A549 (cell line): ENCODE measurements around the gene SEPTIN2. TPM values are rescaled to one million over a fixed set of nuclear protein-coding genes. Genes with fewer than 3 reads are reported as not detected.
A peak's percentile ranks its signal among the peaks of the same experiment; 100 is the strongest.

Experiments used
- ATAC-seq, 2 experiments: fragments of 200-7000 bp in 1 of 2; fragments of >200 bp in 1 of 2; cut with Nextera tagmentation in 1 of 2; cut with Tn5 transposase in 1 of 2; 3 replicates each; pipeline versions ENCODE4 v1.8.0 to v1.9.1; 2018 to 2020; ENCODE audit warnings: mild to moderate bottlenecking in 1 of 2, moderate library complexity in 1 of 2
- CTCF ChIA-PET: fragments of 300-600 bp; sonication (Branson Sonifier 250); formaldehyde crosslinking; extraction: SDS; loops from one replicate; lab custom pipeline; 2021; ENCODE audit warnings: antibody characterized with exemption, inconsistent platforms; lab: Yijun Ruan, JAX
- POLR2A ChIA-PET: fragments of 350-600 bp; formaldehyde crosslinking; extraction: SDS; loops from one replicate; lab custom pipeline; 2021; ENCODE audit warnings: antibody characterized with exemption, inconsistent platforms; lab: Yijun Ruan, JAX
- DNase-seq, 2 experiments: peaks; one replicate each; pipeline versions ENCODE4 v3.0.0 to v3.0.0-alpha.2; 2011 to 2016; ENCODE audit warnings: low read depth in 1 of 2, low spot score in 1 of 2
- FAIRE-seq: peaks from 2 replicates; lab custom pipeline; 2011; peaks lifted over from hg19 to GRCh38; lab: Jason Lieb, UNC
- H3K27ac ChIP-seq, 2 experiments: fragments of >200 bp; sonication (Bioruptor Twin); formaldehyde crosslinking; 3 replicates each; pipeline ENCODE4 v1.5.1; 2016 to 2017
- H3K4me1 ChIP-seq: fragments of >200 bp; sonication (Bioruptor Twin); formaldehyde crosslinking; 3 replicates; pipeline ENCODE4 v1.6.1; 2016
- H3K4me2 ChIP-seq: fragments of >200 bp; sonication (Bioruptor Twin); formaldehyde crosslinking; 3 replicates; pipeline ENCODE4 v1.6.1; 2016
- H3K4me3 ChIP-seq: fragments of >200 bp; sonication (Bioruptor Twin); formaldehyde crosslinking; 3 replicates; pipeline ENCODE4 v1.5.1; 2016
- H3K9me3 ChIP-seq: fragments of >200 bp; sonication (Bioruptor Twin); formaldehyde crosslinking; 3 replicates; pipeline ENCODE4 v1.6.1; 2016
- BCL3 ChIP-seq: fragments of >200 bp; sonication (Bioruptor Twin); formaldehyde crosslinking; IDR thresholded peaks from 3 replicates; pipeline ENCODE4 v1.6.1; 2016
- BHLHE40 ChIP-seq: IDR thresholded peaks from 2 replicates; pipeline ENCODE4 v1.6.1; 2012; ENCODE audit warnings: low read depth, low read length, inconsistent platforms
- CBX8 ChIP-seq: fragments of 200-600 bp; sonication (generic); IDR thresholded peaks from 2 replicates; pipeline ENCODE4 v1.6.1; 2016
- CEBPB ChIP-seq, 2 experiments: fragments of >200 bp in 1 of 2; sonication (Bioruptor Twin) in 1 of 2; formaldehyde crosslinking in 1 of 2; IDR thresholded peaks; 2 replicates each; pipeline ENCODE4 v1.6.1; 2012 to 2016
- CHD4 ChIP-seq: fragments of 200-600 bp; sonication (generic); IDR thresholded peaks from 2 replicates; pipeline ENCODE4 v1.6.1; 2016; ENCODE audit warnings: antibody characterized with exemption, mild to moderate bottlenecking, borderline replicate concordance
- CTCF ChIP-seq: fragments of >200 bp; sonication (Bioruptor Twin); formaldehyde crosslinking; IDR thresholded peaks from 3 replicates; pipeline ENCODE4 v1.5.1; 2016
- EHF ChIP-seq: fragments of 250-450 bp; sonication (Bioruptor Pico); IDR thresholded peaks from 2 replicates; pipeline ENCODE4 v1.5.0; 2020; ENCODE audit warnings: mild to moderate bottlenecking
- EHMT2 ChIP-seq: fragments of 200-600 bp; sonication (generic); IDR thresholded peaks from 2 replicates; pipeline ENCODE4 v1.6.1; 2016; ENCODE audit warnings: antibody characterized with exemption, low read depth, mild to moderate bottlenecking, moderate library complexity
- EP300 ChIP-seq, 2 experiments: fragments of >200 bp; sonication (Bioruptor Twin); formaldehyde crosslinking; IDR thresholded peaks; 2 replicates in 1 of 2; 3 replicates in 1 of 2; pipeline ENCODE4 v1.6.1; 2016 to 2017
- FOSB ChIP-seq: fragments of 250-450 bp; sonication (Bioruptor Pico); IDR thresholded peaks from 2 replicates; pipeline ENCODE4 v1.5.0; 2020; ENCODE audit warnings: mild to moderate bottlenecking, moderate library complexity
- FOXS1 ChIP-seq: fragments of 250-450 bp; sonication (Bioruptor Pico); IDR thresholded peaks from 2 replicates; pipeline ENCODE4 v1.5.0; 2020; ENCODE audit warnings: mild to moderate bottlenecking, moderate library complexity
- HEYL ChIP-seq: fragments of 250-450 bp; sonication (Bioruptor Pico); IDR thresholded peaks from 2 replicates; pipeline ENCODE4 v1.8.0; 2021; ENCODE audit warnings: mild to moderate bottlenecking, moderate library complexity
- HOXA7 ChIP-seq: fragments of 250-450 bp; sonication (Bioruptor Pico); IDR thresholded peaks from 2 replicates; pipeline ENCODE4 v1.5.0; 2020; ENCODE audit warnings: mild to moderate bottlenecking, moderate library complexity
- JUNB ChIP-seq: fragments of >200 bp; sonication (Bioruptor Twin); formaldehyde crosslinking; IDR thresholded peaks from 2 replicates; pipeline ENCODE4 v1.6.1; 2016
- KDM1A ChIP-seq: fragments of 200-600 bp; sonication (generic); IDR thresholded peaks from 2 replicates; pipeline ENCODE4 v1.6.1; 2016; ENCODE audit warnings: low read depth, mild to moderate bottlenecking
- NFE2L2 ChIP-seq: fragments of 150-350 bp; conservative IDR thresholded peaks from 2 replicates; pipeline ENCODE4 v1.6.1; 2014; ENCODE audit warnings: low read length
- NR3C1 ChIP-seq: fragments of >200 bp; sonication (Bioruptor Twin); formaldehyde crosslinking; IDR thresholded peaks from 3 replicates; pipeline ENCODE4 v1.6.1; 2017
- REST ChIP-seq: fragments of 200-600 bp; sonication (generic); IDR thresholded peaks from 2 replicates; pipeline ENCODE4 v1.6.1; 2016; ENCODE audit warnings: antibody characterized with exemption, mild to moderate bottlenecking, moderate library complexity
- RNF2 ChIP-seq: fragments of 200-600 bp; sonication (generic); IDR thresholded peaks from 2 replicates; pipeline ENCODE4 v1.6.1; 2016; ENCODE audit warnings: low read depth, mild to moderate bottlenecking, antibody characterized with exemption, moderate library complexity, borderline replicate concordance
- SMC3 ChIP-seq: fragments of >200 bp; sonication (Bioruptor Twin); formaldehyde crosslinking; IDR thresholded peaks from 3 replicates; pipeline ENCODE4 v1.6.1; 2018; ENCODE audit warnings: inconsistent platforms
- SREBF2 ChIP-seq: fragments of 450-650 bp; IDR thresholded peaks from 2 replicates; pipeline ENCODE4 v1.6.1; 2014; ENCODE audit warnings: mild to moderate bottlenecking, moderate library complexity
- TFCP2L1 ChIP-seq: fragments of 250-450 bp; sonication (Bioruptor Pico); IDR thresholded peaks from 2 replicates; pipeline ENCODE4 v1.5.0; 2021; ENCODE audit warnings: mild to moderate bottlenecking
- ZSCAN20 ChIP-seq: fragments of 250-450 bp; sonication (Bioruptor Pico); IDR thresholded peaks from 2 replicates; pipeline ENCODE4 v1.8.0; 2022; ENCODE audit warnings: mild to moderate bottlenecking, moderate library complexity
- WGBS: methylation state at CpG from one replicate; pipeline ENCODE4 v1.1.6; 2017; ENCODE audit errors: missing lambda C conversion rate; 5-methylcytosine and 5-hydroxymethylcytosine counted together
- polyA plus RNA-seq, 4 experiments: library from polyadenylated mRNA; depleted of rRNA in 3 of 4; stranded (reverse); fragments of >200 nt; fragmentation: RNase III in 1 of 4; extraction: RNeasy Plus Mini Kit Qiagen cat#74134 plus additional on column Dnase treatment in 1 of 4; gene quantifications; 2 replicates in 3 of 4; 3 replicates in 1 of 4; pipeline ENCODE4 v1.2.3, GENCODE V29; 2011 to 2017

Gene SEPTIN2
- polyA plus RNA-seq, 2 of the 4 experiments (the other 2 are of a cell fraction): 341 to 762 TPM

- FAIRE-seq (no peak), ATAC-seq (no peak), DNase-seq (peak in 1 of 2 experiments; percentile 12)
- ChIA-PET POLR2A (no interaction called here), CTCF (interaction anchor here (0.8 to 1.2 kb wide), 2 partner anchors 12 to 196 kb away, joined by 3 read pairs; no protein-coding TSS in a partner anchor)
- no peak overlapping the region for H3K27ac ChIP-seq
- peak overlapping the region; percentile 5; the same call in 1 of the 3 replicates for H3K4me2 ChIP-seq
- no peak overlapping the region for H3K4me3 ChIP-seq
- peaks cover 34% of the 10 kb centered on the region; the same call in 2 of the 3 replicates for H3K4me1 ChIP-seq
- no peaks in the 10 kb centered on the region for H3K9me3 ChIP-seq
- 86% methylated on average over 14 of the region's 14 CpGs for WGBS
- no peak for TF ChIP-seq EP300 (IDR thresholded peaks at IDR 0.05)
These were observed 46.8 kb upstream of the SEPTIN2 start for GRCh38 chr2:241268716-241269445.

GRCh38 chr2:241269707-241270520, 45.8 kb upstream of the SEPTIN2 start:
- no peak for FAIRE-seq
- Histone ChIP-seq H3K27ac (no peak overlapping the region), H3K4me1 (peaks cover 34% of the 10 kb centered on the region; the same call in 2 of the 3 replicates), H3K4me2 (peak overlapping the region; percentile 87; the same call in 2 of the 3 replicates), H3K4me3 (no peak overlapping the region), H3K9me3 (no peaks in the 10 kb centered on the region)
- CTCF ChIA-PET: interaction anchor here (0.8 to 1.2 kb wide), 2 partner anchors 11 to 197 kb away, joined by 3 read pairs; no protein-coding TSS in a partner anchor
- 91% methylated on average over 15 of the region's 15 CpGs for WGBS
- no peak for DNase-seq
- no peak for TF ChIP-seq FOXS1
- no peak for TF ChIP-seq JUNB
- no peak for TF ChIP-seq SMC3
- TF ChIP-seq REST: no peak
- TF ChIP-seq EHF: no peak
- no peak for TF ChIP-seq TFCP2L1 (CRISPR knock-in tag)
- no peak for TF ChIP-seq HEYL (CRISPR knock-in tag)
- TF ChIP-seq CHD4: no peak
- no peak for TF ChIP-seq FOSB (CRISPR knock-in tag)
- TF ChIP-seq NR3C1: no peak
- no peak for TF ChIP-seq CTCF
- TF ChIP-seq CBX8: no peak
- TF ChIP-seq RNF2: no peak
- POLR2A ChIA-PET: no interaction called here
- no peak for ATAC-seq

- 80% methylated on average over 5 of the region's 5 CpGs for WGBS
- peak overlapping the region; percentile 87 for H3K4me2 ChIP-seq
- no peak for DNase-seq
- no peak for TF ChIP-seq CEBPB (IDR thresholded peaks at IDR 0.05)
- TF ChIP-seq BCL3: no peak
- TF ChIP-seq SREBF2: no peak
- no peak for TF ChIP-seq HEYL (CRISPR knock-in tag)
- TF ChIP-seq FOXS1: no peak
- no peak for TF ChIP-seq EHMT2
- no peak for TF ChIP-seq ZSCAN20
- no peak for TF ChIP-seq SMC3
- no peak for TF ChIP-seq BHLHE40
- no peak for TF ChIP-seq NFE2L2
- TF ChIP-seq CHD4: no peak
- no peak for TF ChIP-seq HOXA7 (CRISPR knock-in tag)
- TF ChIP-seq KDM1A: no peak
- TF ChIP-seq, all 56 proteins: peak for 0
- ATAC-seq: no peak
- POLR2A ChIA-PET: no interaction called here
- no peak for FAIRE-seq
- CTCF ChIA-PET: no interaction called here
- Histone ChIP-seq H3K4me3 (no peak overlapping the region), H3K27ac (no peak overlapping the region; a peak in 1 of 6 replicates), H3K4me1 (peaks cover 34% of the 10 kb centered on the region; the same call in 2 of the 3 replicates), H3K9me3 (no peaks in the 10 kb centered on the region)
These were observed 45.2 kb upstream of the SEPTIN2 start for GRCh38 chr2:241270531-241270930.
